Gastrocnemius medialis (tissue), 4 donors: ENCODE data around the gene CENPP. TPM values are rescaled to one million over a fixed set of nuclear protein-coding genes. Genes with fewer than 3 reads are reported as not detected.

Experiments used
- ATAC-seq, 2 donors: fragments of 150-250 bp; one replicate each; pipeline ENCODE4 v1.9.1; 2016
- DNase-seq, 2 donors: peaks; one replicate each; pipeline ENCODE4 v3.0.0-alpha.2; 2019
- H3K27ac ChIP-seq, 4 donors: fragments of 200-600 bp; sonication (generic); 1 replicate in 1 of 4; 2 replicates in 3 of 4; pipeline ENCODE4 v1.5.1; 2016 to 2018; ENCODE audit warnings: mild to moderate bottlenecking in 2 of 4, moderate library complexity in 1 of 4
- H3K27me3 ChIP-seq, 3 donors: fragments of 200-600 bp; sonication (generic) in 2 of 3; 1 replicate in 1 of 3; 2 replicates in 2 of 3; pipeline versions ENCODE4 v1.5.1 to v1.6.0; 2016 to 2019; ENCODE audit warnings: mild to moderate bottlenecking in 1 of 3, moderate library complexity in 1 of 3
- H3K36me3 ChIP-seq, 2 donors: fragments of 200-600 bp; sonication (generic) in 1 of 2; one replicate each; pipeline ENCODE4 v1.5.1; 2017 to 2018
- H3K4me1 ChIP-seq, 2 donors: fragments of 200-600 bp; sonication (generic) in 1 of 2; one replicate each; pipeline ENCODE4 v1.5.1; 2016 to 2017; ENCODE audit warnings: mild to moderate bottlenecking in 2 of 2
- H3K4me3 ChIP-seq, 4 donors: fragments of 200-600 bp; sonication (generic) in 3 of 4; 1 replicate in 1 of 4; 2 replicates in 3 of 4; pipeline ENCODE4 v1.5.1; 2016 to 2019; ENCODE audit warnings: mild to moderate bottlenecking in 2 of 4
- H3K9me3 ChIP-seq, 3 donors: fragments of 200-600 bp; sonication (generic) in 2 of 3; 1 replicate in 1 of 3; 2 replicates in 2 of 3; pipeline ENCODE4 v1.5.1; 2016 to 2019
- CTCF ChIP-seq, 5 experiments: fragments of 450-650 bp in 3 of 5; fragments of 200-600 bp in 2 of 5; sonication (generic) in 2 of 5; IDR thresholded peaks in 4 of 5; conservative IDR thresholded peaks in 1 of 5; 1 replicate in 4 of 5; 2 replicates in 1 of 5; pipeline ENCODE4 v1.5.1; 2016 to 2019; ENCODE audit warnings: antibody characterized with exemption in 5 of 5, mild to moderate bottlenecking in 3 of 5, moderate library complexity in 3 of 5
- POLR2A ChIP-seq, 2 donors: fragments of 450-650 bp; IDR thresholded peaks; one replicate each; pipeline ENCODE4 v1.6.1; 2017; ENCODE audit warnings: antibody characterized with exemption in 2 of 2, mild to moderate bottlenecking in 2 of 2, moderate library complexity in 2 of 2
- in situ Hi-C, 4 donors: fragments of 200-750 bp; cut with MboI; loops; one replicate each; pipeline versions ENCODE4 v1.15.0 to v1.8.0; 2017; ENCODE audit warnings: low sequenced_read_pairs in 4 of 4
- intact Hi-C: fragments of 100-400 bp; cut with DNase I; formaldehyde crosslinking; loops from one replicate; pipeline ENCODE4 v1.15.1; 2023; ENCODE audit warnings: low total_unique reads
- total RNA-seq, 4 donors: library from RNA; depleted of rRNA; stranded (reverse); fragments of >200 nt; gene quantifications; one replicate each; pipeline versions ENCODE4 v1.1.0 to v1.2.3, GENCODE V29; 2016

CENPP gene
- total RNA-seq, 4 donors from 2014 or later: 1.8 to 11.5 (median 8.7) TPM

DNA sequence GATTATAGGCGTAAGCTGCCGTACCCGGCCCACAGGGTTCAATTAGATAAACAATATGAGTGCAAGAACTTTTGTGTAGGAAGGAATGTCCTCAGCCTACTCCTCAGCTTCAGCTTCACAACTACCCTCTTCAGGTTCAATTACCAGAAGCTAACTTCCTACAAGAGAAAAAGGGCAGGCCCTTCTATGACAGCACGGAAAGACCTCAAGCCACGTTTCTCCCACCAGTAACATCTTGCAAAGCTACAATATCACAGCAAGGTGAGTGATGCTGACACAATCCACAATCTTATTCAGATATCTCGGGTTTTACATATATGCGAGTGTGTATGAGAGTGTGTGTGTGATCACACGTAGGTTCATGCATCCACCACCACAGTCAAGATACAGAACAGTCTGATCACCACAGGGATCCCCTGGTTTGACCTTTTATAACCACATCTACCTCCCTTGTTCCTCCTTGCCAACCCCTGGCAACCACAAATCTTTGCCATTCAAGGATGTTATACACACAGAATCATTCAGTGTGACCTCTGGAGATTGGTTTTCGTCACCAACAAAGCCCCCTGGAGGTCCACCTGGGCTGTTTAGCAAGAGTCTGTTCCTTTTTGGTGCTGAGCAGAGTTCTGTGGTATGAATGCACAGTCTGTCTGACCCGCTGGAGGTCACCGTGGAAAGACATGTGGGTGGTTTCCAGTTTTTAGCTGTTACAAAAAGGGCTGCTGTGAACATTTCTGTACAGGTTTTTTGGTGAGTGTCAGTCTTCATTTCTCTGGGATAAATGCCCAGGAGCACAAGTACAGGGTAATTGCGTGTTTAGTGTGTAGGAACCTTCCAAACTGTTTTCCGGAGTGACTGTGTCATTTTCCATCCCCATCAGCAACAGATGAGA lies 305.9 kb downstream of the CENPP start:
- Histone ChIP-seq H3K36me3 (peaks cover 0 to 49% of the 10 kb centered on the region in 2 donors), H3K27me3 (no peaks in the 10 kb centered on the region), H3K9me3 (no peaks in the 10 kb centered on the region), H3K27ac (no peak overlapping the region), H3K4me1 (no peaks in the 10 kb centered on the region), H3K4me3 (no peak overlapping the region)
- in situ Hi-C loops (loop anchor here (10.0 to 25.0 kb wide), 6 partner anchors 169 to 497 kb away; partner anchors contain the start of genes CENPP (in 1 of the 4) and NOL8 (in 1 of the 4)), intact Hi-C loops (loop anchor here (5.0 to 10.0 kb wide), 2 partner anchors 127 to 289 kb away; no protein-coding TSS in a partner anchor)
- DNase-seq: no peak
- TF ChIP-seq POLR2A (IDR thresholded peaks at IDR 0.05): no peak
- no peak for TF ChIP-seq CTCF (IDR thresholded peaks at IDR 0.05 in 4 of 5, conservative IDR thresholded peaks at IDR 0.05 in 1 of 5)
- ATAC-seq: no peak

GRCh38 chr9:92632641-92633040 lies 306.9 kb downstream of the CENPP start:
- intact Hi-C loops: loop anchor here (5.0 to 10.0 kb wide), 2 partner anchors 128 to 290 kb away; no protein-coding TSS in a partner anchor
- no peak for DNase-seq

GRCh38 chr9:92633614-92634278 lies 308.0 kb downstream of the CENPP start:
- H3K27ac ChIP-seq: no peak overlapping the region
- DNase-seq (no peak), ATAC-seq (no peak)
- in situ Hi-C loops (loop anchor here (10.0 to 25.0 kb wide), 6 partner anchors 171 to 499 kb away; partner anchors contain the start of genes CENPP (in 1 of the 4) and NOL8 (in 1 of the 4)), intact Hi-C loops (loop anchor here (1.0 to 10.0 kb wide), 3 partner anchors 129 to 493 kb away; no protein-coding TSS in a partner anchor)
- no peak overlapping the region for H3K4me3 ChIP-seq
- H3K27me3 ChIP-seq: no peaks in the 10 kb centered on the region
- H3K36me3 ChIP-seq: peaks cover 0 to 66% of the 10 kb centered on the region in 2 donors
- no peaks in the 10 kb centered on the region for H3K9me3 ChIP-seq
- no peak for TF ChIP-seq CTCF (IDR thresholded peaks at IDR 0.05 in 4 of 5, conservative IDR thresholded peaks at IDR 0.05 in 1 of 5)
- no peak for TF ChIP-seq POLR2A (IDR thresholded peaks at IDR 0.05)
- no peaks in the 10 kb centered on the region for H3K4me1 ChIP-seq

More at GRCh38 chr9:92632641-92633040, 306.9 kb downstream of the CENPP start:
- Histone ChIP-seq H3K27ac (no peak overlapping the region), H3K36me3 (peaks cover 0 to 56% of the 10 kb centered on the region in 2 donors), H3K4me1 (no peaks in the 10 kb centered on the region), H3K4me3 (no peak overlapping the region), H3K27me3 (no peaks in the 10 kb centered on the region), H3K9me3 (no peaks in the 10 kb centered on the region)
- no peak for ATAC-seq
- TF ChIP-seq CTCF (IDR thresholded peaks at IDR 0.05 in 4 of 5, conservative IDR thresholded peaks at IDR 0.05 in 1 of 5): no peak
- no peak for TF ChIP-seq POLR2A (IDR thresholded peaks at IDR 0.05)
- in situ Hi-C loops: loop anchor here (10.0 to 25.0 kb wide), 6 partner anchors 170 to 498 kb away; partner anchors contain the start of genes CENPP (in 1 of the 4) and NOL8 (in 1 of the 4)

GRCh38 chr9:92634712-92635605 lies 309.2 kb downstream of the CENPP start:
- DNase-seq (peak; percentile 27 to 54), ATAC-seq (peak; percentile 52 to 84)
- no peaks in the 10 kb centered on the region for H3K4me1 ChIP-seq
- H3K9me3 ChIP-seq: no peaks in the 10 kb centered on the region
- peaks cover 0 to 66% of the 10 kb centered on the region in 2 donors for H3K36me3 ChIP-seq
- H3K27ac ChIP-seq: no peak overlapping the region
- no peak overlapping the region for H3K4me3 ChIP-seq
- intact Hi-C loops: loop anchor here (1.0 to 10.0 kb wide), 3 partner anchors 130 to 495 kb away; no protein-coding TSS in a partner anchor
- in situ Hi-C loops: loop anchor here (10.0 to 25.0 kb wide), 6 partner anchors 173 to 500 kb away; partner anchors contain the start of genes CENPP (in 1 of the 4) and NOL8 (in 1 of the 4)
- TF ChIP-seq CTCF (IDR thresholded peaks at IDR 0.05 in 4 of 5, conservative IDR thresholded peaks at IDR 0.05 in 1 of 5) (peak; percentile 71 to 88 (median 85)), POLR2A (IDR thresholded peaks at IDR 0.05) (no peak)
- no peaks in the 10 kb centered on the region for H3K27me3 ChIP-seq
